ENCODE results near the gene FOXO3. TPM values are rescaled to one million over a fixed set of nuclear protein-coding genes. Genes with fewer than 3 reads are reported as not detected.

The FOXO3 gene
- polyA plus RNA-seq, 1 experiment = 25.4 TPM

- CTCF ChIA-PET = interaction anchor here (0.9 to 1.2 kb wide), 2 partner anchors 13 to 51 kb away, joined by 3 read pairs; no protein-coding TSS in a partner anchor
- DNase-seq (ENCODE audit: low read depth) = no peak
- H3K27me3 ChIP-seq (ENCODE audit: control insufficient read depth, insufficient read depth, low read length) = no peaks in the 10 kb centered on the region
- TF ChIP-seq CTCF (IDR thresholded peaks at IDR 0.05; ENCODE audit: insufficient read depth, low read depth, low read length) = no peak
- H3K4me3 ChIP-seq (ENCODE audit: low read depth, low read length) = no peak overlapping the region
- POLR2A ChIA-PET = no interaction called here
- peaks cover 1% of the 10 kb centered on the region; the same call in 1 of the 2 replicates for H3K36me3 ChIP-seq (ENCODE audit: control insufficient read depth, insufficient read depth, low read length)
Observed at GRCh38 chr6:108671790-108672189, 111.1 kb downstream of the FOXO3 start.

GRCh38 chr6:108672641-108673040 is 111.9 kb downstream of the FOXO3 start:
- DNase-seq (ENCODE audit: low read depth) = no peak
- H3K36me3 ChIP-seq (ENCODE audit: control insufficient read depth, insufficient read depth, low read length) = peaks cover 1% of the 10 kb centered on the region; the same call in 1 of the 2 replicates
- no peak overlapping the region for H3K4me3 ChIP-seq (ENCODE audit: low read depth, low read length)
- H3K27me3 ChIP-seq (ENCODE audit: control insufficient read depth, insufficient read depth, low read length) = no peaks in the 10 kb centered on the region
- no peak for TF ChIP-seq CTCF (IDR thresholded peaks at IDR 0.05; ENCODE audit: insufficient read depth, low read depth, low read length)
- ChIA-PET POLR2A (no interaction called here), CTCF (interaction anchor here (2.2 kb wide), 1 partner anchor 15 kb away, joined by 9 read pairs; no protein-coding TSS in a partner anchor)

GRCh38 chr6:108673153-108673552 is 112.4 kb downstream of the FOXO3 start:
- H3K4me3 ChIP-seq (ENCODE audit: low read depth, low read length) = no peak overlapping the region
- POLR2A ChIA-PET = no interaction called here
- DNase-seq (ENCODE audit: low read depth) = no peak

GRCh38 chr6:108673602-108674001 is 112.9 kb downstream of the FOXO3 start:
- peaks cover 1% of the 10 kb centered on the region; the same call in 1 of the 2 replicates for H3K36me3 ChIP-seq (ENCODE audit: control insufficient read depth, insufficient read depth, low read length)
- no peaks in the 10 kb centered on the region for H3K27me3 ChIP-seq (ENCODE audit: control insufficient read depth, insufficient read depth, low read length)
- POLR2A ChIA-PET = no interaction called here
- TF ChIP-seq CTCF (IDR thresholded peaks at IDR 0.05; ENCODE audit: insufficient read depth, low read depth, low read length) = no peak
- H3K4me3 ChIP-seq (ENCODE audit: low read depth, low read length) = no peak overlapping the region
- no peak for DNase-seq (ENCODE audit: low read depth)
- CTCF ChIA-PET = interaction anchor here (2.2 kb wide), 1 partner anchor 16 kb away, joined by 9 read pairs; no protein-coding TSS in a partner anchor

More at GRCh38 chr6:108673153-108673552, 112.4 kb downstream of the FOXO3 start:
- Histone ChIP-seq H3K27me3 (ENCODE audit: control insufficient read depth, insufficient read depth, low read length) (no peaks in the 10 kb centered on the region), H3K36me3 (ENCODE audit: control insufficient read depth, insufficient read depth, low read length) (peaks cover 1% of the 10 kb centered on the region; the same call in 1 of the 2 replicates)
- CTCF ChIA-PET = interaction anchor here (2.2 kb wide), 1 partner anchor 16 kb away, joined by 9 read pairs; no protein-coding TSS in a partner anchor
- TF ChIP-seq CTCF (IDR thresholded peaks at IDR 0.05; ENCODE audit: insufficient read depth, low read depth, low read length) = no peak

GRCh38 chr6:108675226-108676200 is 114.8 kb downstream of the FOXO3 start:
- no peaks in the 10 kb centered on the region for H3K27me3 ChIP-seq (ENCODE audit: control insufficient read depth, insufficient read depth, low read length)
- no peak overlapping the region for H3K4me3 ChIP-seq (ENCODE audit: low read depth, low read length)
- DNase-seq (ENCODE audit: low read depth) = no peak
- H3K36me3 ChIP-seq (ENCODE audit: control insufficient read depth, insufficient read depth, low read length) = 0 out of 2 replicates have a peak, but pooled peaks cover 1% of the 10 kb centered on the region
- no peak for TF ChIP-seq CTCF (IDR thresholded peaks at IDR 0.05; ENCODE audit: insufficient read depth, low read depth, low read length)
- ChIA-PET CTCF (interaction anchor here (1.0 to 1.8 kb wide), 4 partner anchors 11 to 333 kb away, joined by 3 to 5 read pairs (median 3); no protein-coding TSS in a partner anchor), POLR2A (no interaction called here)

Data from BJ (cell line).